Stimulated activated CD4-positive, alpha-beta T cell treated with anti-CD3 and anti-CD28 coated beads, TNF-alpha, amount 100 ng/mL, for 24 hours (primary cell): ENCODE results near the gene DMXL2.
"Not testable (repeated sequence)": the region's sequence is repeated elsewhere in the genome, so short reads cannot be mapped to it uniquely, and the experiment has no call there.

Experiments
- DNase-seq, 3 experiments: peaks; one replicate each; pipeline ENCODE4 v3.0.0-alpha.2; 2020; ENCODE audit warnings: low read depth in 3 of 3

The DMXL2 gene

DNA sequence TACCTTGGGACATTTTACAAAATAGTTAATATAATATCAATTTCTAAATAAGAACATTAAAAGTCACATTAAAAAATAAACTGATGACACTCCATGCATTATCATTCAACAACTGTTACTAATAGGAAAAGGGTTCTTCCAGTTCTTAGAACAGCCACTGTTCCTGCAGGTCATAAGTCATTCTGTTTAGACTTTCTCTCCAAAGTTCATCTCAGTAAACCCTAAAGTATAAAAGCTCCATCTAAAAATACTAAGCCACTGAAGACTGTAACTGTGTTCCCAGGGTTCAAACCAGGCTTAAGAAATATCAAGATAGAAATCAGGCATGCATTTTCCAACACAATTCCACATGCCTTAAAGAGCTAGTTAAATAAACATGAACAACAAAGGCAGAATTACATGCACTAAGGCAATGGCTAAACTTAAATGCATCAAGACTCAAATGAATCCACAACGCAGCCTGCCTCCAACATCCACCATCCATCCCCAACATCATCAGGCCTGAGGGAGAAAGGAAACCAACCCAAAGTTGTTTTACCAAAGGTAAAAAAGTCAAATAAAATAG lies 46.2 kb downstream of the DMXL2 start:
- no peak for DNase-seq

DNA sequence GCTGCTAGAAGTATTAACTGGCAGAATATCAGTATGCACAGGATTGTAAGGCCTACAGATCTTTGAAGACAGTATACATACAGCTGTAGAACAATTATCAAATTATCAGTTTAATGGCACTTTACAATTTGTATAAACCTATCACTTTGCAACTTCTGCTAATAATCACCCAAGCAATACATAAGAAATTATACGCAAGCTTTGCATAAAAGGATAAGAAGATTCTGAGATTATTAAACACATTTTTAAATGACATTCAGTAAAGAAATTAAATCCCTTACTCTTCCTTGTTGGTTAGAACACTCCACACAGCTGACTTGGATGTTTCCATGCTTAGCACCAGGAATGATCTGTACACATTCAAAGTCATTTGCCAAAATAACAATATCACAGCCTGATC lies 46.8 kb downstream of the DMXL2 start:
- no peak for DNase-seq

DNA sequence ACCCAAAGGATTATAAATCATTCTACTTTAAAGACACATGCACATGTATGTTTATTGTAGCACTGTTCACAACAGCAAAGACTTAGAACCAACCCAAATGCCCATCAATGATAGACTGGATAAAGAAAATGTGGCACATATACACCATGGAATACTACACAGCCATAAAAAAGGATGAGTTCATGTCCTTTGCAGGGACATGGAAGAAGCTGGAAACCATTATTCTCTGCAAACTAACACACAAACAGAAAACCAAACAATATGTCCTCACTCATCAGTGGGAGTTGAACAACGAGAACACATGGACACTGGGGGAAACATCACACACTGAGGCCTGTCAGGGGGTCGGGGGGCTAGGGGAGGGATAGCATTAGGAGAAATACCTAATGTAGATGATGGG lies 49.2 kb downstream of the DMXL2 start:
- not testable (repeated sequence) for DNase-seq

GRCh38 chr15:51568939-51569784 lies 53.4 kb downstream of the DMXL2 start:
- not testable (repeated sequence) for DNase-seq

GRCh38 chr15:51561271-51561670 lies 61.3 kb downstream of the DMXL2 start:
- DNase-seq, result no peak

DNA sequence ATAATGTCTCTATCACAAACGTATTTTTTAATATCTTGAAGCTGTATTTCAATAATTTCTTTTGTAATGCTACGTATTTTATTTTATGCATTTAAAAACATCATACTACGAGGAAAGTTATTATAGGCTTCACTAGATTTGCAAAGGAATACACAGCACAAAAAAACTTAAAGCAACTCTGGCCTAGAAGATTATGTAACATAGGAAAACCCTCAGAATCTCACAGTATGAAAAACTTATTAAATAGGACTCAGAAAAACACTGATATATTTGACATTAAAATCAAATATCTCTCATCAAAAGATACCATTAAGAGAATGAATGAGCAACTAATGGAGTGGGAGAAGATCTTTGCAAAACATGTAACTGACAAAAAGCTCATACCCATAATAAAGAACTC lies 63.7 kb downstream of the DMXL2 start:
- no peak for DNase-seq

- DNase-seq, result no peak
Observed at GRCh38 chr15:51558411-51558810, 64.2 kb downstream of the DMXL2 start.

- no peak for DNase-seq
Observed at GRCh38 chr15:51550841-51551240, 71.7 kb downstream of the DMXL2 start.

- no peak for DNase-seq
Observed at GRCh38 chr15:51547656-51548055, 74.9 kb downstream of the DMXL2 start.

- DNase-seq, result no peak
Observed at GRCh38 chr15:51536965-51537574, 85.5 kb downstream of the DMXL2 start.

DNA sequence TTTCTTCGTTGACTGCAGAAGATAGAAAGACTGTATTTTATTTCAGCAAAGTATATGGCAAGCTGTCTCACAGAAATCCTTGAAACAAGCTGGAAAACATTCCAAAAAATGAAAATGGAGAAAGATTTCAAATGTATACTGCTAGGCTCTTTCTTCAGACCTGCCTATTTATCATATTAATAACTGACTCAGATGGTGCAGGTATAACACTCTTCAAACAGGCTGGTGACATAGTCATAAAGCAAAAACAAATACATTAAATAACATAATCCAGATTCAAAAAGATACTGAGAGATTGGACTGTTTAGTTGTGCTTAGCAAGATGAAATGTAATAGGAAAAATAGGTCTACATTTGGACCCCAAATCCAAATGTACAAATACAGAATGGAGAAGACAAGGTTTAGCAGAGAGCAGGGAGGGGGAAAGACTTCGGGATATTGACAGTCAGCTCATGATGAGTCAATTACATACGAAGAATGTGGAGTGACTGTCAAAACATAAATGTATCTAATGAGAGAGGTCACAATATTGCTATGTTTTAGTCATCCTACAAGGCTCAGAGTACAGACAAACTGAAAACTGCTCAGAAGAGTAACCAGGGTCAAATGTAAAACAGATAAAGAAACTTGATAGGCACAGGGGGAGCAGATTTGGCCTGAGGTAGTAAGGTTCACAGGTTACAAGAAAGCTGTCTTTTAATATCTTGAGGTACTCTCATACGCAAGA lies 88.7 kb downstream of the DMXL2 start:
- no peak for DNase-seq

GRCh38 chr15:51526955-51527354 lies 95.6 kb downstream of the DMXL2 start:
- DNase-seq, result no peak

- DNase-seq, result no peak
Observed at GRCh38 chr15:51524376-51524775, 98.2 kb downstream of the DMXL2 start.

GRCh38 chr15:51516291-51516690 lies 106.3 kb downstream of the DMXL2 start:
- no peak for DNase-seq

DNA sequence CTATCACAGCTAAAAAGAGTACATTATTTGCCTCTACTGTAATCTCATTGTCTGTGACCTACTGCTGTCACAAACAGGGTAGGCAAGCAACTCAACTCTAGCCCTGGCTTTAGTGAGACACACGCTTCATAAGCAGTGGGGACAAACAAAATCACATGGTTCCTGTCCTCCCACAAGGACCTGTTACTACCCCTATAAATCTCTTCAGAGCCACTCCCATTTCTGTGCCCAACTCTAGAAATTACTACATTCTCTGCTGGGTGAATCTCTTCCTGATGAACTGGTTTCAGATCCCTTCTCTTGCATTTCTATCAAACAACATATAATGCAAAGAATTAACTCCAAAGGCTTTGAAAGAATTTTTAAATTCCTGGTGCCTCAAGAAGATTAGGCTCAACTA lies 117.3 kb downstream of the DMXL2 start:
- DNase-seq, result no peak

- DNase-seq, result no peak
Observed at GRCh38 chr15:51503003-51503402, 119.6 kb downstream of the DMXL2 start.

GRCh38 chr15:51499379-51499976 lies 123.1 kb downstream of the DMXL2 start:
- DNase-seq, result no peak

DNA sequence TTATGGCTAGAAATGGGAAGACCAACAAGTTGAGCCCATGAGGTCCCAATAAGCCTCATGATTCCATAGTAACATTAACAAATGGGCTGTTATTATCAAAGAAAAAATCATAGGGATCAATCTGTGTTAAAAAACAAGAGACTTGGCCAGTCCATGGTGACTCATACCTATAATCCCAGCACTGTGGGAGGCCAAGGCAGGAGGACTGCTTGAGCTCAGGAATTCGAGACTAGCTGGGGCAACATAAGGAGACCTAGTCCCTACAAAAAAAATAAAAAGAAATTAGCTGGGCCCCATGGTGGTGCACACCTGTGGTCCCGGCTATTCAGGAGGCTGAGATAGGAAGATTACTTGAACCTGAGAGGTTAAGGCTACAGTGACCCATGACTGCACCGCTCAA lies 124.8 kb downstream of the DMXL2 start:
- no peak for DNase-seq

DNA sequence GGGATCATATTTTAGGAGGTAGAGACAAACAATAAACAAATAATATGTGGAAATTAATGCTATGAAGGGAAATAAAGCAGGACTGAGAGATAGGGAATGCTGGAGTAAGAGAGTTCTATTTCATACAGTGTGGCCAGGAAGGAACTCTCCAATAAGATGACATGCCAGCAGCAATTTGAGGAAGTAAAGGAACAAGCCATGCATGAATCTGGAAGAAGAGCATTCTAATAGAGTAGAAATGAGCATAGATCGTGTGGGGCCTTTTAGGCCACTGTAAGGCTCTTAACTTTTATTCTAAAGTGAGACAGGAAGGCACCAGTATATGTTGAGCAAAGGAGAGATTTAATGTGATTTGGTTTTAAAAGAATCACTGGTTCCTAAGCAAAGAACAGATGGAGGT lies 126.3 kb downstream of the DMXL2 start:
- no peak for DNase-seq

GRCh38 chr15:51494411-51495314 lies 127.9 kb downstream of the DMXL2 start:
- DNase-seq, result no peak

GRCh38 chr15:51493892-51494291 lies 128.7 kb downstream of the DMXL2 start:
- no peak for DNase-seq
